A549 (cell line): Measurements from ENCODE around the gene TIMP1. TPM values are rescaled to one million over a fixed set of nuclear protein-coding genes. Genes with fewer than 3 reads are reported as not detected.

ENCODE experiments used
- ATAC-seq, 2 experiments: fragments of 200-7000 bp in 1 of 2; fragments of >200 bp in 1 of 2; cut with Nextera tagmentation in 1 of 2; cut with Tn5 transposase in 1 of 2; 3 replicates each; pipeline versions ENCODE4 v1.8.0 to v1.9.1; 2018 to 2020; ENCODE audit warnings: mild to moderate bottlenecking in 1 of 2, moderate library complexity in 1 of 2
- CTCF ChIA-PET: fragments of 300-600 bp; sonication (Branson Sonifier 250); formaldehyde crosslinking; extraction: SDS; loops from one replicate; lab custom pipeline; 2021; ENCODE audit warnings: antibody characterized with exemption, inconsistent platforms; lab: Yijun Ruan, JAX
- POLR2A ChIA-PET: fragments of 350-600 bp; formaldehyde crosslinking; extraction: SDS; loops from one replicate; lab custom pipeline; 2021; ENCODE audit warnings: antibody characterized with exemption, inconsistent platforms; lab: Yijun Ruan, JAX
- DNase-seq, 2 experiments: peaks; one replicate each; pipeline versions ENCODE4 v3.0.0 to v3.0.0-alpha.2; 2011 to 2016; ENCODE audit warnings: low read depth in 1 of 2, low spot score in 1 of 2
- FAIRE-seq: peaks from 2 replicates; lab custom pipeline; 2011; peaks lifted over from hg19 to GRCh38; lab: Jason Lieb, UNC
- H3K27ac ChIP-seq, 2 experiments: fragments of >200 bp; sonication (Bioruptor Twin); formaldehyde crosslinking; 3 replicates each; pipeline ENCODE4 v1.5.1; 2016 to 2017
- H3K4me1 ChIP-seq: fragments of >200 bp; sonication (Bioruptor Twin); formaldehyde crosslinking; 3 replicates; pipeline ENCODE4 v1.6.1; 2016
- H3K4me2 ChIP-seq: fragments of >200 bp; sonication (Bioruptor Twin); formaldehyde crosslinking; 3 replicates; pipeline ENCODE4 v1.6.1; 2016
- H3K4me3 ChIP-seq: fragments of >200 bp; sonication (Bioruptor Twin); formaldehyde crosslinking; 3 replicates; pipeline ENCODE4 v1.5.1; 2016
- H3K9me3 ChIP-seq: fragments of >200 bp; sonication (Bioruptor Twin); formaldehyde crosslinking; 3 replicates; pipeline ENCODE4 v1.6.1; 2016
- BCL3 ChIP-seq: fragments of >200 bp; sonication (Bioruptor Twin); formaldehyde crosslinking; IDR thresholded peaks from 3 replicates; pipeline ENCODE4 v1.6.1; 2016
- CBX2 ChIP-seq: fragments of 200-600 bp; sonication (generic); IDR thresholded peaks from 2 replicates; pipeline ENCODE4 v1.6.1; 2016; ENCODE audit warnings: low read depth, mild to moderate bottlenecking, borderline replicate concordance
- CHD4 ChIP-seq: fragments of 200-600 bp; sonication (generic); IDR thresholded peaks from 2 replicates; pipeline ENCODE4 v1.6.1; 2016; ENCODE audit warnings: antibody characterized with exemption, mild to moderate bottlenecking, borderline replicate concordance
- FOSL2 ChIP-seq, 2 experiments: fragments of 450-650 bp in 1 of 2; fragments of >200 bp in 1 of 2; sonication (Bioruptor Twin) in 1 of 2; formaldehyde crosslinking; IDR thresholded peaks; 2 replicates each; pipeline versions ENCODE4 v1.5.0 to v1.6.1; 2016 to 2020; ENCODE audit warnings: mild to moderate bottlenecking in 1 of 2, moderate library complexity in 1 of 2
- GATA3 ChIP-seq: IDR thresholded peaks from 2 replicates; pipeline ENCODE4 v1.6.1; 2012; ENCODE audit warnings: borderline replicate concordance
- HMGXB4 ChIP-seq: fragments of 250-450 bp; sonication (Bioruptor Pico); IDR thresholded peaks from 2 replicates; pipeline ENCODE4 v1.5.0; 2021; ENCODE audit warnings: mild to moderate bottlenecking, moderate library complexity, borderline replicate concordance
- HOXA7 ChIP-seq: fragments of 250-450 bp; sonication (Bioruptor Pico); IDR thresholded peaks from 2 replicates; pipeline ENCODE4 v1.5.0; 2020; ENCODE audit warnings: mild to moderate bottlenecking, moderate library complexity
- JUN ChIP-seq, 2 experiments: fragments of >200 bp; sonication (Bioruptor Twin); formaldehyde crosslinking; IDR thresholded peaks; 2 replicates in 1 of 2; 3 replicates in 1 of 2; pipeline ENCODE4 v1.6.1; 2016 to 2017
- KDM1A ChIP-seq: fragments of 200-600 bp; sonication (generic); IDR thresholded peaks from 2 replicates; pipeline ENCODE4 v1.6.1; 2016; ENCODE audit warnings: low read depth, mild to moderate bottlenecking
- PHF8 ChIP-seq: fragments of 200-600 bp; sonication (generic); IDR thresholded peaks from 2 replicates; pipeline ENCODE4 v1.6.1; 2016; ENCODE audit warnings: low read depth, mild to moderate bottlenecking, antibody characterized with exemption, moderate library complexity, borderline replicate concordance
- POLR2A ChIP-seq: IDR thresholded peaks from 2 replicates; pipeline ENCODE4 v1.6.1; 2012; ENCODE audit warnings: mild to moderate bottlenecking, low read length
- RAD21 ChIP-seq, 2 experiments: fragments of >200 bp in 1 of 2; sonication (Bioruptor Twin) in 1 of 2; formaldehyde crosslinking in 1 of 2; IDR thresholded peaks in 1 of 2; conservative IDR thresholded peaks in 1 of 2; 2 replicates in 1 of 2; 3 replicates in 1 of 2; pipeline ENCODE4 v1.6.1; 2012 to 2018; ENCODE audit warnings: inconsistent platforms in 1 of 2
- RARB ChIP-seq: fragments of 250-450 bp; sonication (Bioruptor Pico); IDR thresholded peaks from 2 replicates; pipeline ENCODE4 v1.8.0; 2021; ENCODE audit warnings: mild to moderate bottlenecking, moderate library complexity
- RCOR1 ChIP-seq: fragments of 150-350 bp; IDR thresholded peaks from 2 replicates; pipeline ENCODE4 v1.6.1; 2014; ENCODE audit warnings: antibody characterized with exemption, low read length, low read depth
- REST ChIP-seq: fragments of 200-600 bp; sonication (generic); IDR thresholded peaks from 2 replicates; pipeline ENCODE4 v1.6.1; 2016; ENCODE audit warnings: antibody characterized with exemption, mild to moderate bottlenecking, moderate library complexity
- TFCP2L1 ChIP-seq: fragments of 250-450 bp; sonication (Bioruptor Pico); IDR thresholded peaks from 2 replicates; pipeline ENCODE4 v1.5.0; 2021; ENCODE audit warnings: mild to moderate bottlenecking
- TP53 ChIP-seq: fragments of 250-450 bp; sonication (Bioruptor Pico); IDR thresholded peaks from 2 replicates; pipeline ENCODE4 v1.5.0; 2021; ENCODE audit warnings: mild to moderate bottlenecking, moderate library complexity
- WGBS: methylation state at CpG from one replicate; pipeline ENCODE4 v1.1.6; 2017; ENCODE audit errors: missing lambda C conversion rate; 5-methylcytosine and 5-hydroxymethylcytosine counted together
- polyA minus RNA-seq: library from RNA; depleted of rRNA, polyadenylated mRNA; stranded (reverse); fragments of >200 nt; gene quantifications from 2 replicates; pipeline ENCODE4 v1.2.3, GENCODE V29; 2011; rRNA and poly(A)+ RNA removed
- polyA plus RNA-seq, 4 experiments: library from polyadenylated mRNA; depleted of rRNA in 3 of 4; stranded (reverse); fragments of >200 nt; fragmentation: RNase III in 1 of 4; extraction: RNeasy Plus Mini Kit Qiagen cat#74134 plus additional on column Dnase treatment in 1 of 4; gene quantifications; 2 replicates in 3 of 4; 3 replicates in 1 of 4; pipeline ENCODE4 v1.2.3, GENCODE V29; 2011 to 2017
- TF ChIP-seq, protein P1 (sequence below): fragments of >200 bp; sonication (Bioruptor Twin); formaldehyde crosslinking; IDR thresholded peaks from 2 replicates; pipeline ENCODE4 v1.6.1; 2016
- TF ChIP-seq, protein P2 (sequence below): fragments of >200 bp; sonication (Bioruptor Twin); formaldehyde crosslinking; IDR thresholded peaks from 3 replicates; pipeline ENCODE4 v1.5.1; 2016

TIMP1 gene
- polyA plus RNA-seq (2011; rRNA removed) (83.2 and 131 TPM in 2 replicates), polyA plus RNA-seq (2017; fragmentation: RNase III; extraction: RNeasy Plus Mini Kit Qiagen cat#74134 plus additional on column Dnase treatment) (139 to 150 TPM (median 144 TPM) in 3 replicates), polyA minus RNA-seq (262 and 323 TPM in 2 replicates)
- polyA plus RNA-seq (2012; cell fraction: cytosol; rRNA removed): 152 and 170 TPM in 2 replicates
- 196 and 199 TPM in 2 replicates for polyA plus RNA-seq (2012; cell fraction: nucleus; rRNA removed)

DNA sequence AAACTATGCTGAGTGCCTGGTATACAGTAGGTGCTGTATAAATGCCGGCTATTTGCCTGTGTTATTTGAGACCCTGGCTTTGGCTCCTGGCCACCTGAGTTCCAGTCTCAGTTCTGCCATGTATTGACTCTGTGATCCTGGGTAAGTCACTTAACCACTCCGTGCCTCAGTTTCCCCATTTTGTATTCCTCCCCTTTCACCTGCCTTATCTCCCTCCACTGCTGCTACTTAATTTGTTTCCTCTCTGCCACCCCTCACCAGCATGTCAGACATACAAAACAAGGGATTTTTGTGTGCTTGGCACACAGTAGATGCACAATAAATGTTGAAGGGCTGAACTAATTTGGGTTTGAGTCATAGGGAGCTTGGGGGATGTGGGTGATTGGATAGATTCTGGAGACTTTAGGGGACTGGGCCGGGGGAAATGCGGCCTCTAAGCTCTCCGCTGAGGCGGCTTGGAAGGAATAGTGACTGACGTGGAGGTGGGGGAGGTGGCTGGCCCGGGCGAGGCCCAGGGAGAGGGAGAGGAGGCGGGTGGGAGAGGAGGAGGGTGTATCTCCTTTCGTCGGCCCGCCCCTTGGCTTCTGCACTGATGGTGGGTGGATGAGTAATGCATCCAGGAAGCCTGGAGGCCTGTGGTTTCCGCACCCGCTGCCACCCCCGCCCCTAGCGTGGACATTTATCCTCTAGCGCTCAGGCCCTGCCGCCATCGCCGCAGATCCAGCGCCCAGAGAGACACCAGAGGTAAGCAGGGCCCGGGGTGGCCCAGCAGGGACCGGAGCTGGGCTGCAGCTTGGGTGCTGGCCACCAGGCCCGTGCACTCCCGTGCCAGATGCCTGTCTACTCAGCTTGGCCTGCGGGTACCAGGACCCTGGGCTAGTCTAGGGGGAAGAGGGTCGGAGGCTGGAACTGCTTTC lies at the start of gene TIMP1:
Gene TIMP1 (plus strand): TSS at position 706 of the 917 bp plus-strand sequence. CDS start 980 bp downstream, outside the sequence.
- TF ChIP-seq PHF8: peak; percentile 53
- peak; percentile 80; the same call in 1 of the 2 replicates for TF ChIP-seq CHD4
- 0 out of 2 replicates have a peak, but pooled peaks have one; percentile 54 for TF ChIP-seq KDM1A
- TF ChIP-seq, protein P1, sequence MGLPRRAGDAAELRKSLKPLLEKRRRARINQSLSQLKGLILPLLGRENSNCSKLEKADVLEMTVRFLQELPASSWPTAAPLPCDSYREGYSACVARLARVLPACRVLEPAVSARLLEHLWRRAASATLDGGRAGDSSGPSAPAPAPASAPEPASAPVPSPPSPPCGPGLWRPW: no peak
- no peak for TF ChIP-seq RCOR1
- 0 out of 3 replicates have a peak, but pooled peaks have one; percentile 27 for TF ChIP-seq BCL3
- TF ChIP-seq RAD21 (conservative IDR thresholded peaks at IDR 0.05 in 1 of 2, IDR thresholded peaks at IDR 0.05 in 1 of 2): no peak
- TF ChIP-seq FOSL2 (IDR thresholded peaks at IDR 0.05): no peak
- peak; percentile 62 for TF ChIP-seq FOSL2 (CRISPR knock-in tag; IDR thresholded peaks at IDR 0.05)
- peak; percentile 59 for TF ChIP-seq POLR2A
- TF ChIP-seq JUN (IDR thresholded peaks at IDR 0.05): peak in 1 of 2 experiments; percentile 60; a peak in 2 of 5 replicates
- no peak for TF ChIP-seq HMGXB4 (CRISPR knock-in tag)
- Histone ChIP-seq H3K4me3 (peak within 1 kb of the TSS; percentile 57), H3K9me3 (no peaks in the 10 kb centered on the region), H3K4me2 (peak within 1 kb of the TSS; percentile 78), H3K27ac (peak within 1 kb of the TSS; percentile 84 to 97), H3K4me1 (peaks cover 22% of the 10 kb centered on the region; the same call in 2 of the 3 replicates)
- WGBS: 6% methylated on average over 16 of the region's 28 CpGs
- DNase-seq (peak; percentile 81 to 88), FAIRE-seq (peak; percentile 82), ATAC-seq (peak; percentile 94 to 98)
- ChIA-PET CTCF (interaction anchor here (0.9 to 1.4 kb wide), 3 partner anchors 32 to 61 kb away, joined by 3 to 4 read pairs (median 3); no protein-coding TSS in a partner anchor), POLR2A (interaction anchor here (0.5 to 2.4 kb wide), 4 partner anchors 10 to 300 kb away, joined by 3 to 11 read pairs (median 4); no protein-coding TSS in a partner anchor)

GRCh38 chrX:47539860-47540259 lies 42.4 kb upstream of the TIMP1 start:
- no peaks in the 10 kb centered on the region for H3K9me3 ChIP-seq
- no peaks in the 10 kb centered on the region for H3K4me1 ChIP-seq
- CTCF ChIA-PET: interaction anchor here (1.1 to 4.0 kb wide), 7 partner anchors 8 to 109 kb away, joined by 3 to 21 read pairs (median 5); no protein-coding TSS in a partner anchor
- no peak for ATAC-seq
- H3K27ac ChIP-seq: no peak overlapping the region
- no peak for FAIRE-seq
- no peak overlapping the region for H3K4me3 ChIP-seq
- DNase-seq: no peak
- POLR2A ChIA-PET: interaction anchor here (0.5 kb wide), 1 partner anchor 58 kb away, joined by 3 read pairs; no protein-coding TSS in a partner anchor
- H3K4me2 ChIP-seq: no peak overlapping the region
- TF ChIP-seq TFCP2L1 (CRISPR knock-in tag) (no peak), CBX2 (no peak), GATA3 (no peak), REST (no peak), HOXA7 (CRISPR knock-in tag) (no peak), BCL3 (no peak), RARB (CRISPR knock-in tag) (no peak), TP53 (CRISPR knock-in tag) (no peak), HMGXB4 (CRISPR knock-in tag) (no peak)
- TF ChIP-seq, protein P2, sequence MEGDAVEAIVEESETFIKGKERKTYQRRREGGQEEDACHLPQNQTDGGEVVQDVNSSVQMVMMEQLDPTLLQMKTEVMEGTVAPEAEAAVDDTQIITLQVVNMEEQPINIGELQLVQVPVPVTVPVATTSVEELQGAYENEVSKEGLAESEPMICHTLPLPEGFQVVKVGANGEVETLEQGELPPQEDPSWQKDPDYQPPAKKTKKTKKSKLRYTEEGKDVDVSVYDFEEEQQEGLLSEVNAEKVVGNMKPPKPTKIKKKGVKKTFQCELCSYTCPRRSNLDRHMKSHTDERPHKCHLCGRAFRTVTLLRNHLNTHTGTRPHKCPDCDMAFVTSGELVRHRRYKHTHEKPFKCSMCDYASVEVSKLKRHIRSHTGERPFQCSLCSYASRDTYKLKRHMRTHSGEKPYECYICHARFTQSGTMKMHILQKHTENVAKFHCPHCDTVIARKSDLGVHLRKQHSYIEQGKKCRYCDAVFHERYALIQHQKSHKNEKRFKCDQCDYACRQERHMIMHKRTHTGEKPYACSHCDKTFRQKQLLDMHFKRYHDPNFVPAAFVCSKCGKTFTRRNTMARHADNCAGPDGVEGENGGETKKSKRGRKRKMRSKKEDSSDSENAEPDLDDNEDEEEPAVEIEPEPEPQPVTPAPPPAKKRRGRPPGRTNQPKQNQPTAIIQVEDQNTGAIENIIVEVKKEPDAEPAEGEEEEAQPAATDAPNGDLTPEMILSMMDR: no peak
